HepG2 (cell line): ENCODE measurements around the gene AP5B1. TPM values are rescaled to one million over a fixed set of nuclear protein-coding genes. Genes with fewer than 3 reads are reported as not detected.

Experiments used
- ATAC-seq: fragments of 200-7000 bp; cut with Tn5 transposase; 3 replicates; pipeline ENCODE4 v1.9.1; 2020; ENCODE audit warnings: mild to moderate bottlenecking, moderate library complexity
- BruUV-seq: library from RNA; stranded (reverse); fragments of 400-500 nt; replicated peaks from 2 replicates; lab custom pipeline; 2021; lab: Mats Ljungman, UMichigan
- CTCF ChIA-PET: fragments of 300-600 bp; formaldehyde crosslinking; extraction: SDS; loops from one replicate; lab custom pipeline; 2021; ENCODE audit warnings: low total read pairs, inconsistent platforms, low intra/inter-chr PET ratio; lab: Yijun Ruan, JAX
- POLR2A ChIA-PET: fragments of 350-600 bp; sonication (Branson Sonifier 250); formaldehyde crosslinking; loops from one replicate; lab custom pipeline; 2020; ENCODE audit warnings: antibody characterized with exemption, inconsistent platforms; lab: Yijun Ruan, JAX
- DNase-seq: peaks from one replicate; pipeline ENCODE4 v3.0.0-alpha.2; 2015; ENCODE audit warnings: low spot score
- FAIRE-seq: peaks from 3 replicates; lab custom pipeline; 2011; peaks lifted over from hg19 to GRCh38; lab: Jason Lieb, UNC
- H2AFZ ChIP-seq: one replicate; pipeline ENCODE4 v1.6.1; 2011; ENCODE audit warnings: low read length, inconsistent platforms
- H3K27ac ChIP-seq: fragments of 300-600 bp; 3 replicates; pipeline ENCODE4 v1.8.0; 2011; ENCODE audit warnings: mixed run types, mild to moderate bottlenecking, mixed read lengths, low read length, inconsistent platforms; ENCODE audit not compliant: insufficient read depth; ENCODE audit errors: extremely low read length
- H3K27me3 ChIP-seq, 2 experiments: fragments of 200-600 bp in 1 of 2; 2 replicates in 1 of 2; 3 replicates in 1 of 2; pipeline versions ENCODE4 v1.6.0 to v1.8.0; 2011; ENCODE audit warnings: low read length in 2 of 2, mild to moderate bottlenecking in 2 of 2, moderate library complexity in 2 of 2, inconsistent platforms in 1 of 2; ENCODE audit not compliant: insufficient read depth in 2 of 2, control insufficient read depth in 1 of 2
- H3K36me3 ChIP-seq, 2 experiments: fragments of 200-600 bp in 1 of 2; replicated peaks in 1 of 2; 2 replicates in 1 of 2; 3 replicates in 1 of 2; pipeline versions ENCODE4 v1.5.1 to v1.8.0; 2011; ENCODE audit warnings: low read length in 2 of 2, inconsistent platforms in 1 of 2; ENCODE audit not compliant: insufficient read depth in 2 of 2, control insufficient read depth in 1 of 2
- H3K4me1 ChIP-seq: 2 replicates; pipeline ENCODE4 v1.5.1; 2012; ENCODE audit warnings: low read length, inconsistent platforms; ENCODE audit not compliant: insufficient read depth
- H3K4me2 ChIP-seq: 2 replicates; pipeline ENCODE4 v1.6.0; 2011; ENCODE audit warnings: low read depth, low read length, inconsistent platforms
- H3K4me3 ChIP-seq, 3 experiments: fragments of 200-600 bp in 1 of 3; sonication (generic), shearing (Covaris generic) in 1 of 3; replicated peaks in 1 of 3; 2 replicates each; pipeline ENCODE4 v1.5.1; 2011 to 2016; ENCODE audit warnings: low read length in 3 of 3, inconsistent platforms in 2 of 3, low read depth in 2 of 3, mild to moderate bottlenecking in 2 of 3, control low read depth in 1 of 3, mixed read lengths in 1 of 3; ENCODE audit not compliant: insufficient read depth in 1 of 3
- H3K79me2 ChIP-seq: one replicate; pipeline ENCODE4 v1.6.1; 2011; ENCODE audit warnings: low read length, inconsistent platforms; ENCODE audit not compliant: insufficient read depth
- H3K9ac ChIP-seq: 2 replicates; pipeline ENCODE4 v1.6.0; 2011; ENCODE audit warnings: mild to moderate bottlenecking, low read depth, low read length, inconsistent platforms; ENCODE audit not compliant: insufficient read depth
- H3K9me3 ChIP-seq: 2 replicates; pipeline ENCODE4 v1.5.1; 2012; ENCODE audit warnings: mild to moderate bottlenecking, low read length
- H4K20me1 ChIP-seq: 2 replicates; pipeline ENCODE4 v1.6.0; 2011; ENCODE audit warnings: inconsistent platforms, mild to moderate bottlenecking, low read length, moderate library complexity; ENCODE audit not compliant: insufficient read depth
- EZH2 ChIP-seq: conservative IDR thresholded peaks from 2 replicates; pipeline ENCODE4 v1.6.1; 2012; ENCODE audit warnings: mild to moderate bottlenecking, low read depth, low read length, moderate library complexity
- HMGXB3 ChIP-seq: sonication (generic); formaldehyde crosslinking; IDR thresholded peaks from 2 replicates; pipeline ENCODE4 v1.4.0; 2020; ENCODE audit warnings: missing genetic modification reagents, borderline replicate concordance
- HOXD1 ChIP-seq: sonication (generic); formaldehyde crosslinking; IDR thresholded peaks from 2 replicates; pipeline ENCODE4 v1.5.0; 2020; ENCODE audit warnings: missing genetic modification reagents
- IRX3 ChIP-seq: sonication (generic); formaldehyde crosslinking; IDR thresholded peaks from 2 replicates; pipeline ENCODE4 v1.8.1; 2023; ENCODE audit warnings: mild to moderate bottlenecking, low read depth, missing genetic modification reagents, borderline replicate concordance
- NFAT5 ChIP-seq: sonication (generic); formaldehyde crosslinking; IDR thresholded peaks from 2 replicates; pipeline ENCODE4 v1.4.0; 2020; ENCODE audit warnings: missing genetic modification reagents
- NR2F6 ChIP-seq, 2 experiments: IDR thresholded peaks; 2 replicates each; pipeline ENCODE4 v1.6.1; 2016; ENCODE audit warnings: antibody characterized with exemption in 1 of 2, mild to moderate bottlenecking in 1 of 2
- SMAD9 ChIP-seq: sonication (generic); formaldehyde crosslinking; IDR thresholded peaks from 2 replicates; pipeline ENCODE4 v1.5.1; 2020; ENCODE audit warnings: mild to moderate bottlenecking, missing genetic modification reagents
- SNAPC5 ChIP-seq: sonication (generic); formaldehyde crosslinking; IDR thresholded peaks from 2 replicates; pipeline ENCODE4 v1.8.1; 2023; ENCODE audit warnings: mild to moderate bottlenecking, missing genetic modification reagents, borderline replicate concordance
- TBX2 ChIP-seq: sonication (generic); formaldehyde crosslinking; IDR thresholded peaks from 2 replicates; pipeline ENCODE4 v1.5.0; 2020; ENCODE audit warnings: missing genetic modification reagents, mild to moderate bottlenecking, borderline replicate concordance
- ZNF282 ChIP-seq: fragments of 450-650 bp; IDR thresholded peaks from 2 replicates; pipeline ENCODE4 v1.6.1; 2018; ENCODE audit not compliant: partially characterized antibody
- ZNF337 ChIP-seq: sonication (generic); formaldehyde crosslinking; IDR thresholded peaks from 2 replicates; pipeline ENCODE4 v1.5.1; 2020; ENCODE audit warnings: missing genetic modification reagents, low read depth, mild to moderate bottlenecking, borderline replicate concordance
- WGBS: methylation state at CpG from one replicate; pipeline ENCODE4 v1.1.6; 2017; ENCODE audit warnings: low lambda C conversion rate; 5-methylcytosine and 5-hydroxymethylcytosine counted together
- in situ Hi-C: cut with HindIII; loops from 2 replicates; pipeline ENCODE4 v1.10.0; 2017; ENCODE audit warnings: low pct_unique_long_range_greater_than_20kb; ENCODE audit not compliant: extremely low pct_ligation_motif_present
- intact Hi-C: fragments of 100-400 bp; cut with micrococcal nuclease; formaldehyde crosslinking; loops from one replicate; pipeline ENCODE4 v1.10.0; 2022; ENCODE audit not compliant: unreplicated experiment
- polyA plus RNA-seq, 8 experiments: library from polyadenylated mRNA; depleted of rRNA in 3 of 8; stranded (reverse) in 7 of 8; unstranded in 1 of 8; fragments of >200 nt; fragmentation: Illumina TruSeq in 4 of 8; extraction: Trizol in 4 of 8; gene quantifications; 2 replicates each; pipeline versions ENCODE4 v1.2.1 to v1.2.3, GENCODE V29; 2011 to 2016; ENCODE audit warnings: low read depth in 4 of 8, missing spikeins in 1 of 8, mixed read lengths in 1 of 8; ENCODE audit not compliant: insufficient read depth in 1 of 8
- total RNA-seq, 5 experiments: library from RNA; depleted of rRNA; stranded (reverse); fragments of >200 nt; fragmentation: Illumina TruSeq; extraction: Trizol; gene quantifications; 2 replicates each; pipeline ENCODE4 v1.2.3, GENCODE V29; 2016; ENCODE audit warnings: low read depth in 1 of 5
- TF ChIP-seq, protein P1 (sequence below): sonication (generic); formaldehyde crosslinking; conservative IDR thresholded peaks from 2 replicates; pipeline ENCODE4 v1.4.0; 2020; ENCODE audit warnings: missing genetic modification reagents

The AP5B1 gene
- total and polyA plus RNA-seq, 2 of the 13 experiments (the other 11 are each of a cell fraction or from before 2014, with no cell fraction given), result 1.7 to 4.4 TPM

DNA sequence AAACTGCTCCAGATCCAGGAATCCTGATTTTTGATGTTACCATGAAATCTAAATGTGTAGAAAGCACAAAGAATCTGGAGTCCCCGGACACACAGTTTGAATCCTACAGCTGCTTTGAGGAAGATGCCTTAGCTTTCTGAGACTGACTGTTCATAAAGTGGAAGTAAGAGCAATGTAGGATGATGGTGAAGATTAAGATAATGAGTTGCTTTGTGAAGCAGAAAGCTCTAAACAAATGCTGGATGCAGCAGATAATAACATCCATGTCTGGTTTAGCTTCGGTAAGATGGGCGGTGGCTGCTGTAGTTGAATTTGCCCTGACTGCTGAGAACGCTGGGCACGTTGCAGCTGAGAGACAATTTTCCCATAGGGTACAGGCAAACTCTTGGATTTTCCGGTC is 26.2 kb upstream of the AP5B1 start:
- H3K4me2 ChIP-seq, result no peak overlapping the region
- no peak overlapping the region for H2AFZ ChIP-seq
- intact Hi-C loops (no loop called here), in situ Hi-C loops (no loop called here)
- no peak overlapping the region for H3K9ac ChIP-seq
- H3K4me3 ChIP-seq, result no peak overlapping the region
- POLR2A ChIA-PET, result no interaction called here
- no TSS peak for BruUV-seq
- no peaks in the 10 kb centered on the region for H4K20me1 ChIP-seq
- 36% methylated on average over 6 of the region's 6 CpGs for WGBS
- H3K36me3 ChIP-seq, result no peaks in the 10 kb centered on the region
- H3K27me3 ChIP-seq, result peaks cover 14 to 63% of the 10 kb centered on the region in 2 experiments; a peak in 4 of 5 replicates
- H3K9me3 ChIP-seq, result no peaks in the 10 kb centered on the region
- FAIRE-seq, result no peak
- DNase-seq, result no peak
- no peak for ATAC-seq
- H3K79me2 ChIP-seq, result no peaks in the 10 kb centered on the region
- TF ChIP-seq SNAPC5 (CRISPR knock-in tag) (no peak), IRX3 (CRISPR knock-in tag) (no peak), ZNF337 (CRISPR knock-in tag) (no peak), TBX2 (CRISPR knock-in tag) (no peak), SMAD9 (CRISPR knock-in tag) (no peak), HMGXB3 (no peak), NR2F6 (IDR thresholded peaks at IDR 0.05) (no peak), NR2F6 (CRISPR knock-in tag; IDR thresholded peaks at IDR 0.05) (no peak), NFAT5 (CRISPR knock-in tag) (no peak), ZNF282 (no peak), EZH2 (no peak), HOXD1 (no peak)
- TF ChIP-seq, protein P1, sequence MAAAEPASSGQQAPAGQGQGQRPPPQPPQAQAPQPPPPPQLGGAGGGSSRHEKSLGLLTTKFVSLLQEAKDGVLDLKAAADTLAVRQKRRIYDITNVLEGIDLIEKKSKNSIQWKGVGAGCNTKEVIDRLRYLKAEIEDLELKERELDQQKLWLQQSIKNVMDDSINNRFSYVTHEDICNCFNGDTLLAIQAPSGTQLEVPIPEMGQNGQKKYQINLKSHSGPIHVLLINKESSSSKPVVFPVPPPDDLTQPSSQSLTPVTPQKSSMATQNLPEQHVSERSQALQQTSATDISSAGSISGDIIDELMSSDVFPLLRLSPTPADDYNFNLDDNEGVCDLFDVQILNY, result no peak
- H3K4me1 ChIP-seq, result no peaks in the 10 kb centered on the region
- no peak overlapping the region for H3K27ac ChIP-seq
- CTCF ChIA-PET, result no interaction called here
